MM.1S (cell line): ENCODE data around the gene BBS2.

ENCODE experiments used
- EZH2 ChIP-seq: fragments of 300-600 bp; sonication (generic); optimal IDR thresholded peaks from 2 replicates; pipeline ENCODE3; 2017; ENCODE audit warnings: low read depth, mild to moderate bottlenecking, antibody characterized with exemption, low read length, mixed read lengths
- TF ChIP-seq, protein P1 (sequence below): fragments of 300-600 bp; sonication (generic); IDR thresholded peaks from 2 replicates; pipeline ENCODE4 v1.5.1; 2016; ENCODE audit warnings: antibody characterized with exemption, low read length, mixed read lengths

DNA sequence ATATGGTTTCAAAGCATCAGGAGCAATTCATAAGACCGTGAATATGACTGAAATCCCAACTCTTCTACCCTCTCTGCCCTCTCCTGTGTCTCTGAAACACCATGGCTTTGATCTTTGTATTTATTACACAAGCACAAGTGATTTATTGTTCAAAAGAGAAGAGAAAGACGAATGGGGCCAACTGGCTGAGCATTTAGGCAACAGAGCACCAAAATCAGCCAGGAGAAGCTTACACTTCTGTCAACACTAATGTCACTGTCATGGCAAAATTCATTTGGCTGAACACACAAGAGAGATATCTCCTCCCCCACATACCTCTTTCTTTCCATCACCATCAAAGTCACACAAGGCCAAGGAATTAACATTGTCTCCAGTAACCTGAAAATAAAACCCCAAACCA, 9.3 kb downstream of the BBS2 start:
- TF ChIP-seq, protein P1, sequence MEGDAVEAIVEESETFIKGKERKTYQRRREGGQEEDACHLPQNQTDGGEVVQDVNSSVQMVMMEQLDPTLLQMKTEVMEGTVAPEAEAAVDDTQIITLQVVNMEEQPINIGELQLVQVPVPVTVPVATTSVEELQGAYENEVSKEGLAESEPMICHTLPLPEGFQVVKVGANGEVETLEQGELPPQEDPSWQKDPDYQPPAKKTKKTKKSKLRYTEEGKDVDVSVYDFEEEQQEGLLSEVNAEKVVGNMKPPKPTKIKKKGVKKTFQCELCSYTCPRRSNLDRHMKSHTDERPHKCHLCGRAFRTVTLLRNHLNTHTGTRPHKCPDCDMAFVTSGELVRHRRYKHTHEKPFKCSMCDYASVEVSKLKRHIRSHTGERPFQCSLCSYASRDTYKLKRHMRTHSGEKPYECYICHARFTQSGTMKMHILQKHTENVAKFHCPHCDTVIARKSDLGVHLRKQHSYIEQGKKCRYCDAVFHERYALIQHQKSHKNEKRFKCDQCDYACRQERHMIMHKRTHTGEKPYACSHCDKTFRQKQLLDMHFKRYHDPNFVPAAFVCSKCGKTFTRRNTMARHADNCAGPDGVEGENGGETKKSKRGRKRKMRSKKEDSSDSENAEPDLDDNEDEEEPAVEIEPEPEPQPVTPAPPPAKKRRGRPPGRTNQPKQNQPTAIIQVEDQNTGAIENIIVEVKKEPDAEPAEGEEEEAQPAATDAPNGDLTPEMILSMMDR: no peak
- no peak for TF ChIP-seq EZH2
